ENCODE data around the gene CYBB.

CYBB gene

DNA sequence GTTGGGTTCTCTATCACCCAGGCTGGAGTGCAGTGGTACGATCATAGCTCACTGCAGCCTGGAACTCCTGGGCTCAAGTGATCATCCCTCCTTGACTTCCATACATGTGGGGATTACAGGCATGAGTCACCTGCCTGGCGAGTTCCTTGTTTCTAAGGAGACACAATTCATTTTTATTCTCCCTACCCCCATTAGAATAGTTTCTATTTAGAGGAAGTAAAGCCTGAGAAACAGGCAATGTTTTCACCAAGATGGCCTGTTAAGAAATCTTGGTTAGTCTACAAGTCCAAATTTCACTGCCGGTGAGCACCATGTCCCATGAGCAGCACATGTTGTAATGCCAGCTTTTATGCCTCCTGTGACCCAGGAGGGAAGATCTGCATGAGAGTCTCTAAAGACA lies 5.7 kb downstream of the CYBB start:
- in situ Hi-C loops (cut with HindIII; ENCODE audit: low sequenced_read_pairs): no loop called here

DNA sequence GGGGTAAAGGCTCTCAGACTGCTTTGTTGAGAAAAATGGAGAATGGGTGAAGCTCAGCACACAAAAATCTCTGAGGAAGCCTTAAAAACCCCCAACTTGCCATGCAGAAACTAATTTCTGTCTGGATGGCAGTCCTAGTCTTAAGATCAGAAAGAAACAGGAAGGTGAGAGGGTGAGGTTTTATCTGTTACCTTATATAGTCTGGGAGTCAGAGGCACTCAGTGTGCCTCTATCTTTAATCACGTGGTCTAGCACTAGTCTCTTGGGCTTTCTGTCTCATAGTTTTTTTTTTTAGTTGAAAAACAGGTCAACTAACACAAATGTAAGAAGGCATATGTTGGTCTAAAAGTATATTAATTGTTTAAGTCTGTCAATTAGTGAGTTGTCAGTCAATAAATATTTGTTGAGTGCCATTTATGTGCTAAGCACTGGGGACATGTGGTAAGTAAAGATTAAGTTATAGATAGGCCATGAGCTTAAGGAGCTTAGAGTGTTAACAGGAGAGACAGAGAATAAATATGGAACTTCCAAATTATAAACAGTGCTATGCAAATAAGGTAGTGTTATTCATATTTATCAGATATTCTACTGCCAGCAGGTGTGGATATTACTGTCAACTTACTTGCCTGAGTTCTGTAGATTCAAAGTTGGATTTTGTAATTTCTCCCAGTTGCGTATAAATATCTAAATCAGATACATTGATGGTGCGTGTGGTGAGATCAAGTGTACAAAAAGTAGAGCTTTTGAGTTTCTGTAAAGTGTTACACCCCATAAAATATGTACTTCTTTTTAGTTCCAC lies 7.0 kb downstream of the CYBB start:
- in situ Hi-C loops (cut with HindIII; ENCODE audit: low sequenced_read_pairs): no loop called here

DNA sequence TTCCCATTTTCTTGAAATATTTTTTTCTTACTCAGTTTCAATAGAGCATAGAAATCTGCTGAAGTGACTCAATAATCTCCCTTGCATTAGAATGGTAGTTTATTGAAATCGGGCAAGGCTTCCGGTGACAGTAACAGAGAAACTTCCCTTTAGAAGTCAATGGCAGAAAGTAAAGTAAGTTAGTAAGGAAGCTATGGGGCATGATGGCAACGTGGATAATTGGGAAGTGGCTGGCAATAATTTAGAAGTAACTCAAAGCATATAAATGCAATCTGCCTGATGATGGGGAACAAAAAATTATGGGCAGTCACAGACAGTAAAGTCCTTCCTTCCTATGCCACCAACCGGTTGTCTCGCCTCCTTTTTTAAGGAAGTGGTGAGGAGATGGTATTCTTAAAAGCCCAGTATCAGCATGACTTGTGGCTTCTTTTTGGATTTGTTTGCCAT lies 7.6 kb downstream of the CYBB start:
- in situ Hi-C loops (cut with HindIII; ENCODE audit: low sequenced_read_pairs): no loop called here

DNA sequence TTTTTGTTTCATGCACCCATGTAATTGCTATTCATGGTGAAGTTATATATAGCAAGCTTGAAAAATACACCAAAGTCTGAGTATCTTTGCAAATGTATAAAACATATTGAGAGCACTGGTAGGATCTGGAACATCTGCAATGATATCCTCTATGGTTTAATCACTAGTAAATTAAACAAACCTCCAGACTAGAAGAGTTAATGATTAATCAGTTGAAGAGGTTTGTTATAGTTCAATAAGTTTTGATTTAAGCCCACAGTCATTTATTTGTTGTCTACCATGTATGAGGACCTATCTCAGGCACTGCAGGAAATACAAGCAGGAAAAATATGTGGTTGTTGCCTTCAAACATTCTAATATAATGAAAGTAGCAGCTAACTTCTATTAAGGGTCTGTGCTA lies 16.5 kb downstream of the CYBB start:
- in situ Hi-C loops (cut with HindIII; ENCODE audit: low sequenced_read_pairs): no loop called here

GRCh38 chrX:37796805-37797204 lies 16.9 kb downstream of the CYBB start:
- in situ Hi-C loops (cut with HindIII; ENCODE audit: low sequenced_read_pairs): no loop called here

DNA sequence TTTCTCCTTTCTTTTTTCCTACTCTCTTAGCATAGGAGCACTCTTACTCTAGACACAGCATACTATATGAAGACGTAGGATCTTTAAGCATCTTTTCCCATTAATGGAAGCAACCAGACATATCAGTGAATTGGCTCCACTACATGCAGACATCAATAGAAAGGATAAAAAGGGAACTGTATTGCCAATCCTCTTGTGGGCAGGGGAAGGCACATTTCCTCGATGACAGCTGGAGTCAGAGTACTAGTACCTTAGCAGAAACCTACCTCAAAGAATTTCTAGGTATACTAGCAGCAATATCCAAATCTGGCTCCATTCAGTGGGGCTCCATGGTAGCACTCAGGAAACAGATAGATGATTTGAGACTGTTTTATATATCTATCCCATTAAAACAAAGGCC lies 20.1 kb downstream of the CYBB start:
- in situ Hi-C loops (cut with HindIII; ENCODE audit: low sequenced_read_pairs): no loop called here

DNA sequence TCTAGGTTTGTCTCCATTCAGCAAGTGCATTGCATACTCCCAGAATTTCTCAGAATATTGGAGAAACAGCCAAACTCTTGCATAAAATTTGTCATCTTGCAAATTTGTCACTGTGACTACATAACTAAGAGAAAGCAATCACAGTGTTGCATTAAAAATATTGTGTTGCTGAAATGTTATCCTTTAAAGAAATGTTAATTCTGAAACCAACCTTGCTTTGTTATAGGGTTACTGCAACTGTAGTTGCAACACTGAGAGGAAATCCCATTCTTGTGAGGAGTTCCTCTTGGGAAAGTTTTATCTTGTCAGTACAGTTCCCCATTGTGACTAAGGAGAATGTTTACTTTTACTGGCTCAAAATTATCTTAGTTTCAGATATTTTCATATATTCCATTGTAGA lies 20.9 kb downstream of the CYBB start:
- in situ Hi-C loops (cut with HindIII; ENCODE audit: low sequenced_read_pairs): no loop called here

DNA sequence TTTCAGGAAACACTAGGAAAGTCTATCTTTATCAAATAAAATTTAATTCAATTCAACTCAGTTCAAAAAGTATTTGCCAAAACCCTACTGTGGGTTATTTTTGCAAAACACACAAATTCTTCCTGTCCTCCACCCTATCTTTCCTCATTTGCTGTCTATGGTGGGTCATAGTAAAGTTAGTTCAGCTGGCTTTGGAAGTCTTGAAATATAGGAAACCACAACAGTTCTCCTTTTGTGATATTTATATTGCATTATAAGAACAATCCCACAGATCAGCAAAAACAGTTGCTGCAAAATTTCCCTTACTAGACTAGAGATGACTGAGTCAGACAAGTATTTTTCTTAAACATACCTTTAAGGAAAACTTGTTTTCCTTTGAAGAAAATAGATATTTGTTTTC lies 22.2 kb downstream of the CYBB start:
- in situ Hi-C loops (cut with HindIII; ENCODE audit: low sequenced_read_pairs): no loop called here

DNA sequence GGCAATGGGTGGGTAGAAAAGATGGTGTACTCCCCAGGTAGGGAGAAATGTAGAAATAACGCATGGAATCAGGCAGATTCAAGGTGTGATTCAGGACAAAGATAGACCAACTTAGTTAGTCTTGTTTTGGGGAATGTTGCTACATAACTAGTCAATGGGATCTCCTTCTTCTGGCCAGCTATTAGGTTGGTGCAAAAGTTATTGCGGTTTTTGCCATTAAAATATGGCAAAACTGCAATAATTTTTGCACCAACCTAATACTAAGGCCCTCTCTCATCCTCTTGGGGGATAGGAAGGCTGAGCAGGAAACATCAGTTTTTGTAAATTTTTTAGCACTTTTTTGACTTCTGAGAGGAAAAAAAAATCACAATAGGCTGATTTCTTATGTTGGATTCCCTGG lies 23.2 kb downstream of the CYBB start:
- in situ Hi-C loops (cut with HindIII; ENCODE audit: low sequenced_read_pairs): no loop called here

DNA sequence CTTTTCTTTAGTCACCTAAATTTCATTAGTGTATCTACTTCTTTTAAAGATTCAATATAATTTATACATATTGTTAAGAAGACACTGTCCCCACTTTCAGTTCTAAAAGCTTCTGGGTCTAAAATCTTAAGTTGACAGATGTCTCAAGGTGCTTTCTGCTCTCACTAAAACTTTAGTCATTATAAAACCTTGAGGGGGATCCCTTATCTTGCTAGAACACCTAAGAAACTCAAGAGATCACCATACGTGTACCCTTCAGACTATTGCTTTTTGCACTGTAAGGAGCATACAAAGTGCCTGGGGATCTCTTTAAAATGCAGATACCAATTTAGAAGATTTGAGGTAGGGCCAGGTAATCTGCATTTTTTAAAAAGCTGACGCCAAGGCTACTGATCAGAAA lies 30.1 kb downstream of the CYBB start:
- in situ Hi-C loops (cut with HindIII; ENCODE audit: low sequenced_read_pairs): no loop called here

- in situ Hi-C loops (cut with HindIII; ENCODE audit: low sequenced_read_pairs): no loop called here
These were observed 32.3 kb downstream of the CYBB start for GRCh38 chrX:37812110-37812509.

DNA sequence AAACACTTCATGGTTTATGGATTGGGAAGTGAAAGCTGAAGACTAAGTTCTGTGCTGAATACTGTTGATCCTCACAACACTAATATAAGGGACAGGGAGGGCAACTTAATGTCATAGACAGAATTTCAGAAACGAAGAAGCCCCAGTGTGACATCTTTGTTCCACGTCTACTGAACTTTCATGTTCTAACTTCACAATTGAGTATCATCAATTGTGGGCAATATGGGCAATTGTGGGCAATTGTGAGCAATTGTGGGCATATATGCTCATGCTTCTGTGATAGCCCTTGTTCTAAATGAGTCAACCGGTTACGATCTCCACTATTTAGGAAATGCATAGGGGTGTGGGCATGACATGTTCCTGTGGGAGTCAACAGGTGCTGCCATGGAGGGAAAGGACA lies 33.7 kb downstream of the CYBB start:
- in situ Hi-C loops (cut with HindIII; ENCODE audit: low sequenced_read_pairs): no loop called here

DNA sequence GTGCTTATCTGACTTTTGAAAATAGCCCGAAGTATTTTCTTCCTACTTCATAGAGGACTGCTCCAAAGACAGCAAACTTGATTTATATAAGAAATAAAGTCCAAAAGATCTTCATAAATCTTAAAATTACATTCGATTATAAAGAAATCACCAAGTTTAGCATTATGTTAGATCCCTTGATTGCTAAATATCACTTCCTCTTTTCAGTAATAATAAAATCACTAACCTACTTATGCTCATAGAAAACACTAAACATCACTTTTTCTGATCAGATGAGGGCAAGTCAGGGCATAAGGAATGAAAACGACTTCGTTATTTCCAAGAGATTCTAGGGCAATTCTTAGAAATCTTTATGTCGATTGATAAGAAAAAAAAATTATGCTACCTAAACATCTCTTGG lies 35.5 kb downstream of the CYBB start:
- in situ Hi-C loops (cut with HindIII; ENCODE audit: low sequenced_read_pairs): no loop called here

DNA sequence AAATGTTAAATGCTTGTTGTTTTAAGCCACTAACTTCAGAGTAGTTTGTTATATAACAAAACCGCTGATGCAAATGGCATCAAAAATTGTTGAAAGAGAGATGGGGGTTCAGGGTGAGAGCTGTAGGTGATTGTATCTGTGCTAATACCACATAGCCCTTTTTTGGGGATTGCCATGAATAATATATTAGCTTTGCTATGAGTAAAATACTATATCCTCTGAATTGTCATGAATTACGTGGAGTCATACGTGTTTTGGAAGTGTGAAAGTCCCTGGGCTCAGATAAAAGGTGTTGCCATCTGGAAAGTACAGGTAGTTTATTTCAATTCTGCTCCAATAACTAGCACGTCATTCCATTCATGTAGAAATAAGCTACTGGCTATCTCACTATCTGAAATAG lies 36.9 kb downstream of the CYBB start:
- in situ Hi-C loops (cut with HindIII; ENCODE audit: low sequenced_read_pairs): no loop called here

- in situ Hi-C loops (cut with HindIII; ENCODE audit: low sequenced_read_pairs): no loop called here
These were observed 37.3 kb downstream of the CYBB start for GRCh38 chrX:37817176-37817575.

DNA sequence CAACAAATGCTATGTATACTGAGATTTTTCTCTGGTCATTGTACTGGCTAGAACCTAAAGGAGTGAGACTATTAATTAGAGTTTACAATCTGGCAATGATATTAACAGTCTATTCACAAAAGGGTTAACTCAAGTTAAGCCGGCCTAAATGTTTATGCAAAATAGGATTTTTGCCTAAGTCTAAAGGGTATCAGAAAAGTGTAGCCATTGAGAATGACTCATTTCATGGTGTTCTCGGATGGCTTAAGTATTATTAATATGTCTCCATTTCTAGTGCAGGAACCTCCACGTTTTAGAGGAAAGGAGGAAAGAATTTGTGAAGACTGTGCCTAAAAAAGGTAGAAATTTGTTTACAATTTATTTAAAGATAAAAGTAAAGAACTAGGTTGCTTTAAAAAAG lies 37.7 kb downstream of the CYBB start:
- in situ Hi-C loops (cut with HindIII; ENCODE audit: low sequenced_read_pairs): no loop called here

DNA sequence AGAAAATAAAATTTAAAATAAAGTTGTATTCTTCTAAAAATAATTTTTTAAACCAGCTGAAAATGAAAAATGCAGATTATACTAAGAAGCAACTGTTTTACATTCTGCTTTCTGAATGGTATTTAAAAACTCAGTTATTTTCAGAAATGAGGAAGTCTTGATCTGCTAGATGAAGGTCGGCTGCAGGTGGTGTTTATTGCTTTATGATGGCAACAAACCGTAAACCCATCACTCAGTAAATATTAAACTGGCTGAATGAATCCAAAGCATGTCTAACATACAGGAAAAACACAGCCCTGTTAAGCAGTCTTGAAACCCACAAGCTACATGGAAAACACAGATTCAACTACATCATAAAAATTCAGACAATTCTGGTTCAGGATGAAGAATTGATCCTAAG lies 38.2 kb downstream of the CYBB start:
- in situ Hi-C loops (cut with HindIII; ENCODE audit: low sequenced_read_pairs): no loop called here

GRCh38 chrX:37820646-37821045 lies 40.8 kb downstream of the CYBB start:
- in situ Hi-C loops (cut with HindIII; ENCODE audit: low sequenced_read_pairs): no loop called here

DNA sequence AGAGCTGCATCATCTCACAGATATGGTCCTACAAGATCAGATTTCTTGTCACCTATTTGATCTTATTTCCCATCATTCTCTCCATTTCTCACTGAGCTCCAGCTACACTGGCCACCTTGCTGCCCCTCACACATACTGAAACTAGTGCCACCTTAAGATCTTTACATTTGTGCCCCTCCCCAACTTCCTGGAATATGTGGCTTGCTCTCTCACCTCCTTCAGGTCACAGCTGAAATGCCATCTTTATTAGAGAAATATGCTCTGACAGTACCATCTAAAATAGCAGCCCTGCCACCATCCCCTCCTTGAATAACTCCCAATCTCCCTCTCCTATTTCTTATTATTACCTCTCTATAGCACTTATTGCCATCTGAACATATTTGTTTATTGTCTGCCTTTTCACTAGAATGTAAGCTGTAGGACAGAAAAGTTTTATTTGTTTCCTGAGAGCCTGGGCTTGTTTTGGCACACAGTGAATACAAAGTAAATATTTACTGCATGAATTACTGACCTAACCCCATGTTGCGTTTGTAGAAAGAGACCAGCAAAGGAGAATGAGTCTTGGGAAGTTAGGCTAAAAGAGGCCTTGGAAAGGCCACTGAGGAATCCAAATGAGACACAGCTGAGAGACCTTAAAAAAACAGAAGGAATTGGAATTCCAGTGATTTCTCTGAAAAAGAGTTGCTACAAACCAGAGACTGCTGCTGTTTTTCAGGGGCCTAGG lies 44.8 kb downstream of the CYBB start:
- in situ Hi-C loops (cut with HindIII; ENCODE audit: low sequenced_read_pairs): no loop called here

DNA sequence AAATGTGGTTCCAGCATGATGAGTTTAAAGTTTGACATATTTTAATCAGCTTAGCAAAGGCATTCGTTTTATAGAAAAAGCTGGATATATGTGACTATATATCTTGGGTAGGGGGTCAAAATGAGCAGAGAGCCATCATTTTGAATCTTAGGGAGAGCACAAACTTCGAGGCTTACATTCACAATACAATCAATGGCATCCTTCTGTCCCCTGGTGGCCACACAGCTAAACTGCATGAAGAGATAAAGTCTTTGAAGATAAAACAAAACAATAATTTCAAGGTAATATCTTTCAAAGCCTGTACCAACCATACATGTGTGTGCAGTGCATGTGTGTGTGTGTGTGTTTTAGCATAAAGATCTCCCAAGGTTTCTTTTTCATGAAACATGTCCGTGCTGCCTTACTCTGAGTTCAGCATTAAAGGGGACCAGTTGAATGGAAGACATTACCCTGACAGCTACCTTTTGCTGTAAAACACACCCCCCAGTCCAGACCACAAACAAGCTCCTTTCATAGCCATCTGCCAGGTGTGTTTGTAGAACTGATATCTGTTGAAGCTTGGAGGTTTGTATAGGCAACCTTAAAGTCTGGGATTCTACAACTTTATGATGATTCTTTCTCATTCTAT lies 45.5 kb downstream of the CYBB start:
- in situ Hi-C loops (cut with HindIII; ENCODE audit: low sequenced_read_pairs): no loop called here

DNA sequence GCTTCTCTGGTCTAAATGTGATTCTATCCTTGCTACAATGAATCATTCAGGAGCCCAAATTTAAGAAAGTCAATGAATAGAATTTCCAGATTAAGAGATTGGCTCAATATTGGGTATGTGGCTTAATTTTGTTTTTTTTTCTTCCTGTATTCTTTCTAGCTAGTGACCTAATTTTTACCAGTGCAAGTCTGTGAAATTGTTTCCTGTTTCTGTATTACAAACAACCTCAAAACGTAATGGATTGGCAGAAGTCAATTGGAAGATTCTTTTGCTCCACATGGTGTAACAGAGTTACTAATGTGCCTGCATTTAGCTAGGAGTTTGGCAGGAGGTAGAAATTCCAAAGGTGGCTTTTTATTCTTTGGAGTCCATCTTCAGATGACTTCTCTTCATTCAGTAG lies 49.9 kb downstream of the CYBB start:
- in situ Hi-C loops (cut with HindIII; ENCODE audit: low sequenced_read_pairs): no loop called here

DNA sequence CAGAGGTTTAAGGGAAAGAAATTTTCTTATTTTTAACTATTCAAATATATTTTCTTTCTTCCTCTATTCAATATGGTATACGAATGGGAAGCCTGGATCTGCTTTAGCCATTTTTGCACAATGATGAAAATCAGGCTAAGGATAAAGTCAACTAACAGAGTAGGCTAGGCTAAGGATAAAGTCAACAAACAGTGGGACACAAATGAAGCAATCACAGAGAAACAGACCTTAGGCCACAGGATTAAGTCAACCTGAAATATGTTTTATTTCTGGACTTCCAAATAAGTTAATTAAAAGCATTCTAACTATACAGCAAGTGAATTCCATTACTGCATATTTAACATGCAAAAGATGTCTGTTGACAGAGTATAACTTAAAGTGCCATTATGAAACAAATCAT lies 50.5 kb downstream of the CYBB start:
- in situ Hi-C loops (cut with HindIII; ENCODE audit: low sequenced_read_pairs): no loop called here

Measured in endothelial cell of hepatic sinusoid (primary cell).